ENCODE measurements around the gene PDSS2. TPM values are rescaled to one million over a fixed set of nuclear protein-coding genes. Genes with fewer than 3 reads are reported as not detected.

The PDSS2 gene
- total and polyA plus RNA-seq, 2 of the 4 experiments (the other 2 are of a cell fraction) = 8.6 to 9.2 TPM

GRCh38 chr6:107235007-107235406, 224.4 kb downstream of the PDSS2 start:
- H3K14ac ChIP-seq (replicated peaks; ENCODE audit: low read depth, low read length) = no peak overlapping the region
- dilution Hi-C loops (cut with HindIII; ENCODE audit: low sequenced_read_pairs, unreplicated experiment) = no loop called here

More at GRCh38 chr6:107235007-107235406, 224.4 kb downstream of the PDSS2 start:
- Histone ChIP-seq H3K4me2 (ENCODE audit: low read depth, low read length) (no peak overlapping the region), H3K9ac (ENCODE audit: low read depth, low read length) (no peak overlapping the region), H3K18ac (ENCODE audit: low read depth, low read length) (no peak overlapping the region), H3K9me1 (ENCODE audit: insufficient read depth, low read length) (no peaks in the 10 kb centered on the region; the same call in 1 of the 2 replicates), H3K23ac (ENCODE audit: low read depth, low read length) (no peak overlapping the region), H2AK9ac (replicated peaks; ENCODE audit: low read depth, low read length, poor library complexity) (no peak overlapping the region), H3K36me3 (ENCODE audit: control insufficient read depth, insufficient read depth, low read length) (no peaks in the 10 kb centered on the region), H3K79me1 (ENCODE audit: low read depth in 1 of 2, low read length in 2 of 2) (no peaks in the 10 kb centered on the region), H3K4ac (ENCODE audit: low read depth, low read length) (no peak overlapping the region), H2BK15ac (ENCODE audit: low read depth, low read length) (no peak overlapping the region), H2AK5ac (ENCODE audit: low read depth, low read length) (no peak overlapping the region), H3K4me3 (ENCODE audit: insufficient read depth, low read depth, low read length) (no peak overlapping the region), H3K9me3 (ENCODE audit: control insufficient read depth, insufficient read depth, low read length) (no peaks in the 10 kb centered on the region), H4K5ac (ENCODE audit: low read depth, low read length) (no peak overlapping the region), H3K27ac (ENCODE audit: insufficient read depth, low read length) (no peak overlapping the region), H4K8ac (ENCODE audit: low read depth in 2 of 2, low read length in 2 of 2) (no peak overlapping the region), H2BK120ac (ENCODE audit: low read depth, low read length) (no peak overlapping the region), H3K27me3 (ENCODE audit: control insufficient read depth, insufficient read depth, low read length) (no peaks in the 10 kb centered on the region), H4K20me1 (ENCODE audit: insufficient read depth, low read length) (no peaks in the 10 kb centered on the region), H4K91ac (ENCODE audit: insufficient read depth, low read depth, low read length) (no peak overlapping the region), H3K56ac (ENCODE audit: extremely low read depth, insufficient read depth, low read length) (no peak overlapping the region), H2BK5ac (ENCODE audit: low read depth, low read length, poor library complexity, severe bottlenecking) (no peak overlapping the region), H3K4me1 (ENCODE audit: control insufficient read depth, insufficient read depth, low read length) (no peaks in the 10 kb centered on the region; the same call in 1 of the 2 replicates), H2AFZ (replicated peaks; ENCODE audit: low read length, poor library complexity) (no peak overlapping the region), H2BK20ac (ENCODE audit: low read depth, low read length) (no peak overlapping the region)
- ChIA-PET CTCF (interaction anchor here (0.7 kb wide), 1 partner anchor 20 kb away, joined by 3 read pairs; no protein-coding TSS in a partner anchor), POLR2A (ENCODE audit: unreplicated experiment) (no interaction called here)
- intact Hi-C loops (cut with micrococcal nuclease) (no loop called here), in situ Hi-C loops (cut with MboI; ENCODE audit: low sequenced_read_pairs) (no loop called here)
- 80% methylated on average over 1 of the region's 2 CpGs; no CpG with 5 or more reads in 1 of the 2 experiments for WGBS, 2 experiments (ENCODE audit: extremely low coverage in 2 of 2, insufficient read length in 1 of 2)
- DNase-seq = no peak
- no peak for ATAC-seq (ENCODE audit: low read depth)
- BruUV-seq (replicated peaks) = no TSS peak
- TF ChIP-seq CHD1 (IDR thresholded peaks at IDR 0.05; ENCODE audit: low read depth, low read length) (no peak), BHLHE40 (IDR thresholded peaks at IDR 0.05; ENCODE audit: low read depth, low read length) (no peak), RCOR1 (IDR thresholded peaks at IDR 0.05; ENCODE audit: insufficient replicate concordance, low read length) (no peak), SMC3 (IDR thresholded peaks at IDR 0.05; ENCODE audit: low read depth, low read length) (no peak)

All from IMR-90 (cell line).